Esophagus mucosa (tissue), 1 donor: Measurements from ENCODE around the gene VWDE. TPM values are rescaled to one million over a fixed set of nuclear protein-coding genes. Genes with fewer than 3 reads are reported as not detected.

Source experiments
- ATAC-seq: fragments of 200-7000 bp; cut with Tn5 transposase; one replicate; pipeline ENCODE4 v1.9.1; 2020
- total RNA-seq: library from RNA; stranded (reverse); gene quantifications from one replicate; pipeline ENCODE4 v1.2.4, GENCODE V29; 2023
- donor health status: DM: yes; HTN: yes; CAD: no.

Gene VWDE
- total RNA-seq, 1 donor from 2014 or later = 0.36 TPM

DNA sequence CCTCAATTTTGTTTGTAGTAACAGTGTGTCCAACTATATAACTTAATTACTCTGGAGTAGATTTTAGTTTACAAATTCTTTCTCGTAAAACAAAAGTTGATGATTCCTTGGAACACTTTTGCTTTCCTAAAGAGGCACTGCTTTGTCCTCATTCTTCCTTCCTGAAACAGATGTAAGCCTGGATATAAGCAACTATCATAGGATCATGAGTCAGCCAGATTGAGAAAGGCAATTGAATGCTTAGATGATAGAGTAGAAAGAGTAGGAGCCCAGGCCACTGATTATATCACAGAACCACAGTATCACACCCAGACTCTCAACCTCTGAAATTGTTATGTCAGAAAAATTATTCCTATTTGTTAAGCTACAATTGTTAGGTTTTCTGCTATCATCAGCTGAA is 122.6 kb downstream of the VWDE start:
- ATAC-seq = no peak

Other genes with a start within 250 kb of the VWDE start
- 19.9 TPM for gene TMEM106B, start 192.6 kb downstream of the VWDE start, total RNA-seq
- gene SCIN, start 166.9 kb upstream of the VWDE start, total RNA-seq = 1.1 TPM